ENCODE results near the gene IL1RAPL1.

Gene IL1RAPL1

GRCh38 chrX:29744966-29745365, 1157.7 kb downstream of the IL1RAPL1 start:
- no peaks in the 10 kb centered on the region for H3K79me2 ChIP-seq (ENCODE audit: insufficient read depth, low read length)
- H3K9me3 ChIP-seq (ENCODE audit: insufficient read depth, low read length), result no peaks in the 10 kb centered on the region
- no peaks in the 10 kb centered on the region for H4K20me1 ChIP-seq (ENCODE audit: low read depth, low read length)
- H3K4me3 ChIP-seq (ENCODE audit: insufficient read depth, low read length, poor library complexity, severe bottlenecking), result no peak overlapping the region
- H3F3A ChIP-seq (ENCODE audit: insufficient read depth), result no peaks in the 10 kb centered on the region
- H3K27ac ChIP-seq (ENCODE audit: low read depth, low read length), result no peak overlapping the region
- H3K4me2 ChIP-seq (ENCODE audit: low read depth, low read length, poor library complexity, severe bottlenecking), result no peak overlapping the region
- no peaks in the 10 kb centered on the region for H3K9me2 ChIP-seq (replicated peaks; ENCODE audit: insufficient read depth, low read length)
- H3K36me3 ChIP-seq (ENCODE audit: low read length), result no peaks in the 10 kb centered on the region
- TF ChIP-seq EZH2phosphoT487 (conservative IDR thresholded peaks at IDR 0.05; ENCODE audit: low read length), result no peak
- no peak for TF ChIP-seq CTCF (IDR thresholded peaks at IDR 0.05; ENCODE audit: insufficient read depth, low read length, poor library complexity, severe bottlenecking)
- H3K9ac ChIP-seq (ENCODE audit: low read length), result no peak overlapping the region
- no peak overlapping the region for H2AFZ ChIP-seq (ENCODE audit: low read depth, low read length, severe bottlenecking)
- H3K27me3 ChIP-seq (ENCODE audit: low read length), result no peaks in the 10 kb centered on the region

DNA sequence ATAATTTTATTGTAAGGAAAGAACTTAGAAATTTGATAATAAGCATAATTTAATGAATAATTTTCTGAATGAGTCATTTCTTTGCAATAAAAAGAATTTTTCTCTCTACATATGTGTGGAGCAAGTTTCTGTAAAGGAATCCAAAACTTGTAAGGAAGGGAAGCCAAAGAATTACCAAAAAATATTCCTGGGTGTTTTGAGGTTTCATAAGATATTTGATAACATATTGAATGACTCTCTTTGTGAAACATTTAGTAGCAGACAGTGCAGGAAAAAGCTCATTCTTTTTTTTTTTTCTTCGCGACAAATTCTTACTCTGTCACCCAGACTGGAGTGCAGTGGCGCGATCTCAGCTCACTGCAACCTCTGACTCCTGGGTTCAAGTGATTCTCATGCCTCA, 1159.1 kb downstream of the IL1RAPL1 start:
- Histone ChIP-seq H3K27me3 (ENCODE audit: low read length) (no peaks in the 10 kb centered on the region), H3K27ac (ENCODE audit: low read depth, low read length) (no peak overlapping the region), H3K9ac (ENCODE audit: low read length) (no peak overlapping the region), H3K79me2 (ENCODE audit: insufficient read depth, low read length) (no peaks in the 10 kb centered on the region), H3K4me2 (ENCODE audit: low read depth, low read length, poor library complexity, severe bottlenecking) (no peak overlapping the region), H3F3A (ENCODE audit: insufficient read depth) (no peaks in the 10 kb centered on the region), H3K4me3 (ENCODE audit: insufficient read depth, low read length, poor library complexity, severe bottlenecking) (no peak overlapping the region), H2AFZ (ENCODE audit: low read depth, low read length, severe bottlenecking) (no peak overlapping the region), H3K36me3 (ENCODE audit: low read length) (no peaks in the 10 kb centered on the region), H4K20me1 (ENCODE audit: low read depth, low read length) (no peaks in the 10 kb centered on the region), H3K9me2 (replicated peaks; ENCODE audit: insufficient read depth, low read length) (no peaks in the 10 kb centered on the region), H3K9me3 (ENCODE audit: insufficient read depth, low read length) (no peaks in the 10 kb centered on the region)
- TF ChIP-seq CTCF (IDR thresholded peaks at IDR 0.05; ENCODE audit: insufficient read depth, low read length, poor library complexity, severe bottlenecking) (no peak), EZH2phosphoT487 (conservative IDR thresholded peaks at IDR 0.05; ENCODE audit: low read length) (no peak)

DNA sequence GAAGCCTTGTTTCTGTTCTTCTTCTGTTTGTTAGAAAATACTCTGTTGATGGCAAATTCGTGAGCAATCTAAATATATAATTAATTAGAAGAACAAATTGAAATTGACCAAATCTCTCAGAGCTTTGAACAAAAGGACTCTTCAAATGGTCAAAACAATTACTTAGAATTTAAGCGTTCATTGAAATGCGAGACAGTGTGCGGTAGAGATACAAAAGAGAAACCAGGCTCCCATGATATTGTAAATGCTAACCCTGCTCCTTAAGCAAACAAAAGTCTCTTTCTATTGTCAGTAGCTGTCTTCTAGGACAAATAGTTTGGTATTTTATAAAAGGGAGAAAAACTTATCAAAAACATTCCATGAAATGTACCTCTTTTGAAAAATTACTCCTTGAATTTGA, 1174.8 kb downstream of the IL1RAPL1 start:
- no peaks in the 10 kb centered on the region for H3K79me2 ChIP-seq (ENCODE audit: insufficient read depth, low read length)
- no peak overlapping the region for H2AFZ ChIP-seq (ENCODE audit: low read depth, low read length, severe bottlenecking)
- H3K9me2 ChIP-seq (replicated peaks; ENCODE audit: insufficient read depth, low read length), result no peaks in the 10 kb centered on the region
- H3K9ac ChIP-seq (ENCODE audit: low read length), result no peak overlapping the region
- H3K4me2 ChIP-seq (ENCODE audit: low read depth, low read length, poor library complexity, severe bottlenecking), result no peak overlapping the region
- TF ChIP-seq EZH2phosphoT487 (conservative IDR thresholded peaks at IDR 0.05; ENCODE audit: low read length), result no peak
- TF ChIP-seq CTCF (IDR thresholded peaks at IDR 0.05; ENCODE audit: insufficient read depth, low read length, poor library complexity, severe bottlenecking), result no peak
- H3K27ac ChIP-seq (ENCODE audit: low read depth, low read length), result no peak overlapping the region
- H3F3A ChIP-seq (ENCODE audit: insufficient read depth), result no peaks in the 10 kb centered on the region
- H4K20me1 ChIP-seq (ENCODE audit: low read depth, low read length), result no peaks in the 10 kb centered on the region
- H3K4me3 ChIP-seq (ENCODE audit: insufficient read depth, low read length, poor library complexity, severe bottlenecking), result no peak overlapping the region
- no peaks in the 10 kb centered on the region for H3K36me3 ChIP-seq (ENCODE audit: low read length)
- H3K27me3 ChIP-seq (ENCODE audit: low read length), result no peaks in the 10 kb centered on the region
- H3K9me3 ChIP-seq (ENCODE audit: insufficient read depth, low read length), result no peaks in the 10 kb centered on the region

DNA sequence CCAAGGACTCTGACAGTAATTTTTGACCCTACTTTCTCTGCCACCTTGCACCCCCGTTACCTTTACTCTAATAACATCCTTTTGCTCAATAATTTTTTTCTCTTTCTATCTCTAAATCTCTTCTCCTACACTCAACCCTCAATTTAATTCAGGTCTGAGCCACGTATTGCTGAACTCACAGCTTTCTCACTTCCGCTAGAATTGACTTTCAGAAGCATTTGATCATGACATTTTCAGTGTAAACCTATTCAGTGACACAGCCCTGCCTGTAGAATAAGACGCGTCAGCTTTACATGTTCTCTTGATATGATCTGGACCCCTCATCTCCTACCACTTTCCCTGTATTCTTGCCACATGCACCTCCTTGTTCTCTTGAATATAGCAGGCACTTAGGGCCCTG, 1188.6 kb downstream of the IL1RAPL1 start:
- Histone ChIP-seq H3K4me2 (ENCODE audit: low read depth, low read length, poor library complexity, severe bottlenecking) (no peak overlapping the region), H3K4me3 (ENCODE audit: insufficient read depth, low read length, poor library complexity, severe bottlenecking) (no peak overlapping the region), H2AFZ (ENCODE audit: low read depth, low read length, severe bottlenecking) (no peak overlapping the region), H3K9me2 (replicated peaks; ENCODE audit: insufficient read depth, low read length) (no peaks in the 10 kb centered on the region), H3K9me3 (ENCODE audit: insufficient read depth, low read length) (no peaks in the 10 kb centered on the region), H3F3A (ENCODE audit: insufficient read depth) (no peaks in the 10 kb centered on the region), H3K36me3 (ENCODE audit: low read length) (no peaks in the 10 kb centered on the region), H3K27ac (ENCODE audit: low read depth, low read length) (no peak overlapping the region), H4K20me1 (ENCODE audit: low read depth, low read length) (no peaks in the 10 kb centered on the region), H3K9ac (ENCODE audit: low read length) (no peak overlapping the region), H3K27me3 (ENCODE audit: low read length) (no peaks in the 10 kb centered on the region), H3K79me2 (ENCODE audit: insufficient read depth, low read length) (no peaks in the 10 kb centered on the region)
- TF ChIP-seq CTCF (IDR thresholded peaks at IDR 0.05; ENCODE audit: insufficient read depth, low read length, poor library complexity, severe bottlenecking) (no peak), EZH2phosphoT487 (conservative IDR thresholded peaks at IDR 0.05; ENCODE audit: low read length) (no peak)
